Measurements from ENCODE around the gene LINC00305. TPM values are rescaled to one million over a fixed set of nuclear protein-coding genes. Genes with fewer than 3 reads are reported as not detected.

LINC00305 gene
- polyA plus RNA-seq, 1 experiment = not detected

GRCh38 chr18:64082513-64082912 is 66.4 kb downstream of the LINC00305 start:
- ChIA-PET CTCF (no interaction called here), POLR2A (no interaction called here)
- H3K36me3 ChIP-seq (ENCODE audit: control insufficient read depth, insufficient read depth, low read length) = no peaks in the 10 kb centered on the region
- H3K4me3 ChIP-seq (ENCODE audit: low read depth, low read length) = no peak overlapping the region
- DNase-seq (ENCODE audit: low read depth) = no peak
- no peaks in the 10 kb centered on the region for H3K27me3 ChIP-seq (ENCODE audit: control insufficient read depth, insufficient read depth, low read length)
- no peak for TF ChIP-seq CTCF (IDR thresholded peaks at IDR 0.05; ENCODE audit: insufficient read depth, low read depth, low read length)

GRCh38 chr18:64082054-64082453 is 66.8 kb downstream of the LINC00305 start:
- H3K27me3 ChIP-seq (ENCODE audit: control insufficient read depth, insufficient read depth, low read length) = no peaks in the 10 kb centered on the region
- H3K36me3 ChIP-seq (ENCODE audit: control insufficient read depth, insufficient read depth, low read length) = no peaks in the 10 kb centered on the region
- CTCF ChIA-PET = no interaction called here
- TF ChIP-seq CTCF (IDR thresholded peaks at IDR 0.05; ENCODE audit: insufficient read depth, low read depth, low read length) = no peak
- no peak overlapping the region for H3K4me3 ChIP-seq (ENCODE audit: low read depth, low read length)
- DNase-seq (ENCODE audit: low read depth) = no peak
- POLR2A ChIA-PET = no interaction called here

- no peak for TF ChIP-seq CTCF (IDR thresholded peaks at IDR 0.05; ENCODE audit: insufficient read depth, low read depth, low read length)
- ChIA-PET POLR2A (no interaction called here), CTCF (interaction anchor here (0.8 kb wide), 1 partner anchor 18 kb away, joined by 3 read pairs; no protein-coding TSS in a partner anchor)
- no peak overlapping the region for H3K4me3 ChIP-seq (ENCODE audit: low read depth, low read length)
- no peak for DNase-seq (ENCODE audit: low read depth)
- no peaks in the 10 kb centered on the region for H3K36me3 ChIP-seq (ENCODE audit: control insufficient read depth, insufficient read depth, low read length)
- H3K27me3 ChIP-seq (ENCODE audit: control insufficient read depth, insufficient read depth, low read length) = no peaks in the 10 kb centered on the region
Observed at GRCh38 chr18:64073971-64074370, 74.9 kb downstream of the LINC00305 start.

- no peak for DNase-seq (ENCODE audit: low read depth)
- ChIA-PET POLR2A (no interaction called here), CTCF (no interaction called here)
- no peak overlapping the region for H3K4me3 ChIP-seq (ENCODE audit: low read depth, low read length)
- H3K36me3 ChIP-seq (ENCODE audit: control insufficient read depth, insufficient read depth, low read length) = no peaks in the 10 kb centered on the region
- no peaks in the 10 kb centered on the region for H3K27me3 ChIP-seq (ENCODE audit: control insufficient read depth, insufficient read depth, low read length)
- TF ChIP-seq CTCF (IDR thresholded peaks at IDR 0.05; ENCODE audit: insufficient read depth, low read depth, low read length) = no peak
Observed at GRCh38 chr18:64055019-64055418, 93.9 kb downstream of the LINC00305 start.

- no peak for TF ChIP-seq CTCF (IDR thresholded peaks at IDR 0.05; ENCODE audit: insufficient read depth, low read depth, low read length)
- ChIA-PET CTCF (no interaction called here), POLR2A (no interaction called here)
- no peaks in the 10 kb centered on the region for H3K36me3 ChIP-seq (ENCODE audit: control insufficient read depth, insufficient read depth, low read length)
- DNase-seq (ENCODE audit: low read depth) = no peak
- H3K27me3 ChIP-seq (ENCODE audit: control insufficient read depth, insufficient read depth, low read length) = no peaks in the 10 kb centered on the region
- H3K4me3 ChIP-seq (ENCODE audit: low read depth, low read length) = no peak overlapping the region
Observed at GRCh38 chr18:64053246-64053645, 95.6 kb downstream of the LINC00305 start.

Data from BJ (cell line).